ENCODE results near the gene MEG3.

DNA sequence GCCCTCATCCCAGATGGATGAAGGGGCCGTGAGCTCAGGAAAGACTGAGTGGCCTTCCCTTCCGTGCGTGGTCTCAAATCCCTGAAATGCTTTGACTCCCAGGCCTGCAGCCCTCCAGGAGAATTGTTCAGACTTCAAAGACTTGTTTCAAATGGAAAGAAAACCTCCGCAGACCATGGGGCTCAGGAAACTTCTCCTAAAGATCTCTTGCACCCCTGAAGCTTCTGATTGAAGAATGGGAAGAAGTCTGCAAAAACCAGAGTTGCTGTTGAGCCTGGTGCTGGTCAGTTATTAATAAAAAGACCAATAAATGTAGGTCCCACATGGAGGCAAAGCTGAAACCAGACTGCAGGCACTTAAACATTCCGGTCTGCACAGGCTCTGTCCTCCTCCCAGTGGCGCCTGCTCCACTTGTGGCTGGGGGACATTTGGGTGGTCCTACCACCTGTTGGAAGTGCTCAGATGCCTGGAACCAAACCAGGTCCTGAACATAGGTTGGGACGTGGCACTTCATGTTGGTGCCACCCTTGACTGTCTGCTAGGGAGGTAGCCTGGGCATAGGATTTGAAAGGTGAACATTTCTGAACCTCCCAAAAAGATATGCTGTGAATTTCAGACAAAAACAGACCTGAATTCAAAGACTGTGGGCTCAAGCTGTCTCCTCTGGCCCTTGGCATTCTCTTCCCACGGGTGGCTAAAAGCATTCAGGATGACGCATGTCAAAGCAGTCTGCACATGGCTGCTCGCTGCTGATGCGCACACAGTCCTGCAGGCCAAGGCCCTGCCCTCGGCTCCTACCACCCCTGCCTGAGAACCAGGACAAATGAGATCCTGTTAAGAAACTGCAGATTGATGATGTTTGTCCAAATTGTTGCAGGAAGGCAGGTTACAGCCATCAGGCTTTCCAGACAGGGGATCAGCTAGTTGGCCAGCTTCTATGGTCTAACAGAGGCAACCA lies 36.2 kb upstream of the MEG3 start:
- no peak for TF ChIP-seq POLR2A (IDR thresholded peaks at IDR 0.05)
- TF ChIP-seq, protein P1, sequence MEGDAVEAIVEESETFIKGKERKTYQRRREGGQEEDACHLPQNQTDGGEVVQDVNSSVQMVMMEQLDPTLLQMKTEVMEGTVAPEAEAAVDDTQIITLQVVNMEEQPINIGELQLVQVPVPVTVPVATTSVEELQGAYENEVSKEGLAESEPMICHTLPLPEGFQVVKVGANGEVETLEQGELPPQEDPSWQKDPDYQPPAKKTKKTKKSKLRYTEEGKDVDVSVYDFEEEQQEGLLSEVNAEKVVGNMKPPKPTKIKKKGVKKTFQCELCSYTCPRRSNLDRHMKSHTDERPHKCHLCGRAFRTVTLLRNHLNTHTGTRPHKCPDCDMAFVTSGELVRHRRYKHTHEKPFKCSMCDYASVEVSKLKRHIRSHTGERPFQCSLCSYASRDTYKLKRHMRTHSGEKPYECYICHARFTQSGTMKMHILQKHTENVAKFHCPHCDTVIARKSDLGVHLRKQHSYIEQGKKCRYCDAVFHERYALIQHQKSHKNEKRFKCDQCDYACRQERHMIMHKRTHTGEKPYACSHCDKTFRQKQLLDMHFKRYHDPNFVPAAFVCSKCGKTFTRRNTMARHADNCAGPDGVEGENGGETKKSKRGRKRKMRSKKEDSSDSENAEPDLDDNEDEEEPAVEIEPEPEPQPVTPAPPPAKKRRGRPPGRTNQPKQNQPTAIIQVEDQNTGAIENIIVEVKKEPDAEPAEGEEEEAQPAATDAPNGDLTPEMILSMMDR (IDR thresholded peaks at IDR 0.05) = no peak
- TF ChIP-seq POLR2AphosphoS5 (IDR thresholded peaks at IDR 0.05) = no peak
